Ascending aorta (tissue), 2 donors: ENCODE data around the gene TRMT44. TPM values are rescaled to one million over a fixed set of nuclear protein-coding genes. Genes with fewer than 3 reads are reported as not detected.

ENCODE experiments used
- DNase-seq, 2 donors: peaks; one replicate each; pipeline ENCODE4 v3.0.0-alpha.2; 2019; ENCODE audit warnings: low spot score in 2 of 2
- H3K27ac ChIP-seq, 2 donors: fragments of 200-600 bp; sonication (generic); one replicate each; pipeline ENCODE4 v1.5.1; 2016 to 2017; ENCODE audit warnings: mild to moderate bottlenecking in 1 of 2
- H3K27me3 ChIP-seq: fragments of 200-600 bp; sonication (generic); one replicate; pipeline ENCODE4 v1.5.1; 2017
- H3K36me3 ChIP-seq, 2 donors: fragments of 200-600 bp; sonication (generic); one replicate each; pipeline ENCODE4 v1.5.1; 2016
- H3K4me1 ChIP-seq, 2 donors: fragments of 200-600 bp; sonication (generic); one replicate each; pipeline ENCODE4 v1.5.1; 2016 to 2017; ENCODE audit warnings: mild to moderate bottlenecking in 1 of 2
- H3K4me3 ChIP-seq, 2 donors: fragments of 200-600 bp; sonication (generic); one replicate each; pipeline ENCODE4 v1.5.1; 2016 to 2017; ENCODE audit warnings: mild to moderate bottlenecking in 1 of 2
- H3K9me3 ChIP-seq, 2 donors: fragments of 200-600 bp; sonication (generic); one replicate each; pipeline ENCODE4 v1.5.1; 2016
- CTCF ChIP-seq, 3 experiments: fragments of 200-600 bp in 2 of 3; fragments of 450-650 bp in 1 of 3; sonication (generic) in 2 of 3; IDR thresholded peaks; one replicate each; pipeline ENCODE4 v1.5.1; 2016 to 2019; ENCODE audit warnings: antibody characterized with exemption in 3 of 3, mild to moderate bottlenecking in 1 of 3, moderate library complexity in 1 of 3
- intact Hi-C: fragments of 100-400 bp; cut with DNase I; formaldehyde crosslinking; loops from one replicate; pipeline ENCODE4 v1.15.1; 2023
- total RNA-seq: library from RNA; depleted of rRNA; stranded (reverse); fragments of >200 nt; gene quantifications from one replicate; pipeline ENCODE4 v1.1.0, GENCODE V29; 2016

Gene TRMT44
- total RNA-seq, 1 donor from 2014 or later, result 39.8 TPM

- H3K4me1 ChIP-seq, result peaks cover 6 to 24% of the 10 kb centered on the region in 2 donors
- intact Hi-C loops, result loop anchor here (5.0 kb wide), 1 partner anchor 197 kb away; the partner anchor contains the start of gene SH3TC1
- H3K4me3 ChIP-seq, result no peak overlapping the region
Measured at GRCh38 chr4:8394061-8394519, 46.5 kb upstream of the TRMT44 start.

GRCh38 chr4:8394806-8395205 is 45.8 kb upstream of the TRMT44 start:
- peaks cover 48 to 50% of the 10 kb centered on the region in 2 donors for H3K36me3 ChIP-seq
- DNase-seq, result no peak
- H3K9me3 ChIP-seq, result no peaks in the 10 kb centered on the region
- H3K4me3 ChIP-seq, result no peak overlapping the region
- H3K27ac ChIP-seq, result peak overlapping the region; percentile 67 to 79
- peaks cover 6 to 24% of the 10 kb centered on the region in 2 donors for H3K4me1 ChIP-seq
- intact Hi-C loops, result loop anchor here (5.0 kb wide), 1 partner anchor 198 kb away; the partner anchor contains the start of gene SH3TC1
- TF ChIP-seq CTCF (IDR thresholded peaks at IDR 0.05), result no peak
- H3K27me3 ChIP-seq, result no peaks in the 10 kb centered on the region

More at GRCh38 chr4:8394061-8394519, 46.5 kb upstream of the TRMT44 start:
- no peak for TF ChIP-seq CTCF (IDR thresholded peaks at IDR 0.05)
- Histone ChIP-seq H3K27ac (peak overlapping the region; percentile 67 to 79), H3K9me3 (no peaks in the 10 kb centered on the region), H3K36me3 (peaks cover 48 to 49% of the 10 kb centered on the region in 2 donors), H3K27me3 (no peaks in the 10 kb centered on the region)
- peak in 1 of 2 donors; percentile 83 for DNase-seq

- Histone ChIP-seq H3K9me3 (no peaks in the 10 kb centered on the region), H3K27ac (peak overlapping the region in 1 of 2 donors; percentile 79), H3K27me3 (no peaks in the 10 kb centered on the region), H3K36me3 (peaks cover 40 to 45% of the 10 kb centered on the region in 2 donors), H3K4me1 (peaks cover 6 to 24% of the 10 kb centered on the region in 2 donors), H3K4me3 (no peak overlapping the region)
- DNase-seq, result no peak
- intact Hi-C loops, result no loop called here
- no peak for TF ChIP-seq CTCF (IDR thresholded peaks at IDR 0.05)
Measured at GRCh38 chr4:8395504-8396296, 44.9 kb upstream of the TRMT44 start.

- H3K36me3 ChIP-seq, result peaks cover 28 to 39% of the 10 kb centered on the region in 2 donors
- peaks cover 13 to 29% of the 10 kb centered on the region in 2 donors for H3K4me1 ChIP-seq
- intact Hi-C loops, result no loop called here
- H3K9me3 ChIP-seq, result no peaks in the 10 kb centered on the region
- TF ChIP-seq CTCF (IDR thresholded peaks at IDR 0.05), result no peak
- no peak for DNase-seq
- no peaks in the 10 kb centered on the region for H3K27me3 ChIP-seq
- H3K4me3 ChIP-seq, result no peak overlapping the region
- no peak overlapping the region for H3K27ac ChIP-seq
Measured at GRCh38 chr4:8396762-8397406, 43.7 kb upstream of the TRMT44 start.

- intact Hi-C loops, result no loop called here
- DNase-seq, result no peak
- Histone ChIP-seq H3K4me3 (no peak overlapping the region), H3K9me3 (no peaks in the 10 kb centered on the region), H3K4me1 (peaks cover 18 to 30% of the 10 kb centered on the region in 2 donors), H3K36me3 (peaks cover 26 to 39% of the 10 kb centered on the region in 2 donors), H3K27ac (no peak overlapping the region), H3K27me3 (no peaks in the 10 kb centered on the region)
- TF ChIP-seq CTCF (IDR thresholded peaks at IDR 0.05), result no peak
Measured at GRCh38 chr4:8398347-8398746, 42.2 kb upstream of the TRMT44 start.
